HG03571 (cell line): ENCODE data around the gene SVOP.
"Not testable (repeated sequence)": the region's sequence is repeated elsewhere in the genome, so short reads cannot be mapped to it uniquely, and the experiment has no call there.

Source experiments
- ATAC-seq: cut with Tn5 transposase; IDR thresholded peaks from one replicate; pipeline ENCODE4 v1.9.1; 2021; ENCODE audit not compliant: unreplicated experiment

The SVOP gene

GRCh38 chr12:109033239-109034196, 12.7 kb upstream of the SVOP start:
- ATAC-seq: no peak

DNA sequence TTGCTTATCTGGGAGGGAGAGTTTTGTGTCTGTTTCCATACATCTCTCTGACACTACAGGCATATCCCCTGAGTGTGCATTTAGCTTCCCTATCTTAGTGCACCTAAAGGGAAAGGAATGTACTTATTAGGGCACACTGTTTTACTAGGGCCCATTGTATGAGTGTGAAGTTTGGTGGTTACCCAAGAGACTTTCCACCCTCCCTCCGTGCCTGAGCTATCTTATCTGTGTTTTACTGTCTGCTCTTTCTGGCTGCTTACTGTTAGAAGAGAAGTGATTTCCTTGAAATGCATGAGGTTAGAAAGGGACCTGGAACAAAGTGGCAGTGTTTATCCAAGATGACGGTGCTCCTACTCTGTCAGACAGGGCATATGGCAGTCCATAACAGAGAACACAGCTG, 8.5 kb upstream of the SVOP start:
- ATAC-seq: no peak

GRCh38 chr12:109028624-109029023, 7.8 kb upstream of the SVOP start:
- not testable (repeated sequence) for ATAC-seq

GRCh38 chr12:109027767-109028166, 6.9 kb upstream of the SVOP start:
- ATAC-seq: no peak

DNA sequence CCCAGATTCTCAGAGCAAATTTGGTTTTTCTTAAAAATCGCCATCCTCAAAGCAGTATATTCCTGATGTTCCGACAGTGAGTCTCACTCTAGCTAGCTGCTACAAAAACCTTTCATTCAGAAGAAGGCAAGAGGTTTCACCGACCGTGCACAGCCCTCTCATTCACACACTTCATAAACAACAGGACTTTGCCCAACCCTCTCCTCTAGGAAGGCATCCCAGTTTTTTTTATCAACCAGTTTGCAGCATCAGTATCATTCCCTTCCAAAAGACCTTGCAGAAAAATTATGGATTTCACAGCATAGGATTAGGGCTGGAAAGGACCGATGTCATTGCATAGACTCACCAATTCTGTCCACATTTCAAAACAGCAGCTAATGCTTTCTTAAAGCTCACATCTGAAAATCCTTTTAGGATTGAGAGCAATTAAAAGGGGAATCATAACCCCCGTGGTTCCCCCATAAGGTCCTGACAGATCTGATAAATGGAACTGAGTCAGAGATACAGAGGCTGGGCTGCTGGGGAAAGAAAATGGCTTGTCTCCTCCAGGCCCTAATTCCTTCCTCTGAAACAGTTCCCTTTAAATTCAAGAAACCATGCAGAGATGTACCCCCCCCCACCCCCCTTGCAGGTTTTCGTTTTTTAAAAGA, 597 bp downstream of the SVOP start:
- no peak for ATAC-seq

- no peak for ATAC-seq
These were observed 2.6 kb downstream of the SVOP start for GRCh38 chr12:109018296-109018695.

GRCh38 chr12:109016978-109017377, 3.9 kb downstream of the SVOP start:
- no peak for ATAC-seq

- ATAC-seq: no peak
These were observed 4.9 kb downstream of the SVOP start for GRCh38 chr12:109016016-109016415.

DNA sequence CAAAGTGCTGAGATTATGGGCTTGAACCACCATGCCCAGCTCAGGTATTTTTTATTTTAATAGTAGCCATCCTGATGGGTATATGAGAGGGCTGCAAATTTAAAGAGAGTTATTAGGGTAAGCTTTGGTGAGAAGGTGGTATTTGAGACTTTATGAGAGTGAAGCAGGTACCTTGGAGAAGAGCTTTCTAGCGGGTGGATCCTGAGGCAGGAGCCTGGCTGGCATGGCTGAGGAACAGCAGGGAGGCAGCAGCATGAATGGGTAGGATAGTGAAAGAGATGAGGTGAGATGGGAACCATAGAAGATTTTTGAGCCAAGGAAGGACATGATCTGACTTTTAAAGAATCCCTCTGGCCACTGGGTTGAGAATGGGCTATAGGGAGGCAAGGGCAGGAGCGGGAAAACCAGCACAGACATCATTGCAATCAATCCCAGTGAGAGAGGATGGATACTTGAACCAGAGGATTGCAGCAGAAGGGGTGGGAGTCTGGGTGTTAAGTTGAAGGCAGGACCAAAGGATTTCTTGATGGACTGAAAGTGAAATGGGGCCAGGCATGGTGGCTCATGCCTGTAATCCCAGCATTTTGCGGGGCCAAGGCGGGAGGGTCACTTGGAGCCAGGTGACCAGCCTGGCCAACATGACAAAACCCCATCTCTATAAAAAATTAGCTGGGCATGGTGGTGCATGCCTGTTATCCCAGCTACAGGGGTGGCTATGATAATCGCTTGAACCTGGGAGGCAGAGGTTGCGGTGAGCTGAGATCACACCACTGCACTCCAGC, 5.7 kb downstream of the SVOP start:
- no peak for ATAC-seq

GRCh38 chr12:109010259-109010658, 10.6 kb downstream of the SVOP start:
- no peak for ATAC-seq

DNA sequence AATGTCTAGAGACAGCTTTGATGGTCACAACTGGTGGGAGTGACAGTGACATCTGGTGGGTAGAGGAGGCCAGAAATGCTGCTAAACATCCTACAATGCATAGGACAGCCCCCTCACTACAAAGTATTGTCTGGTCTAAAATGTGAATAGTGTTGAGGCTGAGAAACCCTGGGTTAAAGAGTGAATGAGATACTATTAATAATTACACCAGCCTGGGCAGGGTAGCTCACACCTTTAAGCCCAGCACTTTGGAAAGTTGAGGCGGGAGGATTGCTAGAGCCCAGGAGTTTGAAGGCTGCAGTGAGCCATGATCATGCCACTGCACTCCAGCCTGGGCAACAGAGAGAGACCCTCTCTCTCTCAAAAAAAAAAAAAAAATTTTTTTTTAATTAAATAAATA, 11.1 kb downstream of the SVOP start:
- no peak for ATAC-seq

DNA sequence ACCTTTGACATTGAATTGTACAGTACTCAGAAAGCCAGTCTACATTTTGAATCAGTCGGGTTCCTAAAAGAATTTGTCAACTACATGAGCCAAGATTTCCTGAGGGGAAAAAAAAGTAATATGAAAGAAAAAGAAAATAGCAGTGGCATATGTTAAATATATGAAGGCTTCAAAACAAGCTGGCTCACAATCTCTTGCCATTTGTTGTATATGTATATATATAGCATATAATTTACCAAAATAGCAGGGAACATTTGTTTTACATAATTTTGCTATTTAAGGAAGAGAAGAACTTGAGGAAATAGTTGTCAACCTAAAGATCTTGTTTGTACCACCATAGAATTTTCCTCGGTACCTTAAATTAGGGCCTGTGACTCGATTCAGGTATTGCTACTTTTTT, 16.9 kb downstream of the SVOP start:
- no peak for ATAC-seq

DNA sequence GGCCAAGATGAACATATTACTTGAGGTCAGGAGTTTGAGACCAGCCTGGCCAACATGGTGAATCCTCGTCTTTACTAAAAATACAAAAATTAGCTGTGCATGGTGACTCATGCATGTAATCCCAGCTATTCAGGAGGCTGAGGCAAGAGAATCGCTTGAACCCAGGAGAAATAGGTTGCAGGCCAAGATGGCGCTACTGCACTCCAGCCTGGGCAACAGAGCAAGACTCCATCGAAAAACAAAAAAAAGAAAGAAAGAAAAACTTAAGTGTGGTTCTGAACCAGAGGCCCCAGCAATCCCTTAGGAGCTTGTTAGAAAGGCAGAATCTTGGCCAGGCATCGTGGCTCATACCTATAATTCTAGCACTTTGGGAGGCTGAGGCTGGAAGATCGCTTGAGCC, 24.5 kb downstream of the SVOP start:
- no peak for ATAC-seq

GRCh38 chr12:108995370-108995992, 25.4 kb downstream of the SVOP start:
- ATAC-seq: no peak

- not testable (repeated sequence) for ATAC-seq
These were observed 30.8 kb downstream of the SVOP start for GRCh38 chr12:108990103-108990502.

DNA sequence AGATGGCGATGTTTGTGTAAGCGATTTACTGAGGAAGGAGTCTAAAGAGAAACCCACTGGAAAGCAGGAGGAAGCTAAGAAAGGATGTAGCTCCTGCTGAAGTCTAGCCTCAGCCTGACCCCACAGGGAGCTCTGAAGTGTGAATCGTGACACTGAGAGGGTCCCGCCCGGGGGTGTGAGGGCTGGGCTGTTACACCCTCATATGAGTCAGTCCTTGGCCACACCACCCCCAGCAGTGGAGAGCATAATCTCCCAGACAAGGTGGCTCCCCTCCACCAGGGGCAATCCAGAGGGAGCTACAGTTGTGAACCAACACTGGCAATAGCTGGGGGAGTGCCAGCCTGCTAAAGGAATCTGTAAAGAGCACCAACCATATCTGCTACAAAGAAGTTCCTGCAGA, 31.5 kb downstream of the SVOP start:
- no peak for ATAC-seq

DNA sequence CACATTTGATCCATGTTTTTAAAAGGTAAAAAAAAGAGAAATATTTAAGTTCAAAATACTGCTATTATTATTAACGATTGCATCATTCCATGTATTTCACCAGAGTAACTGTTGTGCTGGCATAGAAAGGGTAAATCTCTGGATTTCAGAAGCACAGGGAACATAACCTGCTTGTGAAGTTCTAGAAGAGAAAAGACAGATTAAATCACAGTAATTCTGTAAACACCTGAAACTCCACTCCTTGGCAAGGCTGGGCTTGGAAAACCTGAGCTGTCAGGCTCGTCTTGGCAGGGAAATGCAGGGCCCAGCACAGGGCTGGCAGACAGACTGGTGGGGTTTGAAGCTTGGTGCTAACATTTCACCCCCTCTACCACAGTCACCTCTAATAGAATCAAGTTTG, 35.1 kb downstream of the SVOP start:
- no peak for ATAC-seq

GRCh38 chr12:108983227-108983626, 37.6 kb downstream of the SVOP start:
- ATAC-seq: no peak

DNA sequence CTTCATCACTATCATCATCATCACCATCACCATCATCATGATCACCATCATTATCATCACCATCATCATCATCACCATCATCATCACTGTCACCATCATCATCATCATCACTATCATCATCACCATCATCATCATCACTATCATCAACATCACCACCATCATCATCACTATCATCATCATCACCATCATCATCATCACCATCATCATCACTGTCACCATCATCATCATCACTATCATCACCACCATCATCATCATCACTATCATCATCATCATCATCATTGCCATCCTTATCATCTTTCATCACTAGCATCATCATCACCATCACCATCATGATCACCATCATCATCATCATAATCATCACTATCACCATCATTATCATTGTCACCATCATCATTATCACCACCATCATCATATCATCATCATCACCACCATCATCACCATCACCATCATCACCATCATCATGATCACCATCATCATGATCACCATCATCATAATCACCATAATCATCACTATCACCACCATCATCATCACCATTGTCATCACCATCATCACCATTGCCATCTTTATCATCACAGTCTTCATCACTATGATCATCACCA, 38.1 kb downstream of the SVOP start:
- no peak for ATAC-seq

- no peak for ATAC-seq
These were observed 39.0 kb downstream of the SVOP start for GRCh38 chr12:108981835-108982234.
